NCI-H2107 treated with DMSO at 0.1 percent for 48 hours (cell line): ENCODE results near the gene PARVA.

Source experiments
- DNase-seq: peaks from one replicate; lab custom pipeline; 2025; ENCODE audit not compliant: unreplicated experiment; lab: John Stamatoyannopoulos, UW

The PARVA gene

GRCh38 chr11:12544986-12545775 is 167.8 kb downstream of the PARVA start:
- DNase-seq = no peak

GRCh38 chr11:12546122-12546521 is 168.8 kb downstream of the PARVA start:
- DNase-seq = no peak

- no peak for DNase-seq
Measured at GRCh38 chr11:12546660-12547059, 169.3 kb downstream of the PARVA start.

- DNase-seq = no peak
Measured at GRCh38 chr11:12547953-12548650, 170.7 kb downstream of the PARVA start.

- no peak for DNase-seq
Measured at GRCh38 chr11:12552692-12553091, 175.3 kb downstream of the PARVA start.

GRCh38 chr11:12554122-12554521 is 176.8 kb downstream of the PARVA start:
- no peak for DNase-seq

- no peak for DNase-seq
Measured at GRCh38 chr11:12556155-12556554, 178.8 kb downstream of the PARVA start.

- DNase-seq = no peak
Measured at GRCh38 chr11:12556788-12557384, 179.5 kb downstream of the PARVA start.

- no peak for DNase-seq
Measured at GRCh38 chr11:12559011-12559410, 181.6 kb downstream of the PARVA start.

GRCh38 chr11:12560362-12560761 is 183.0 kb downstream of the PARVA start:
- no peak for DNase-seq

- DNase-seq = no peak
Measured at GRCh38 chr11:12560861-12561260, 183.5 kb downstream of the PARVA start.

- DNase-seq = no peak
Measured at GRCh38 chr11:12564012-12564411, 186.6 kb downstream of the PARVA start.

- no peak for DNase-seq
Measured at GRCh38 chr11:12565406-12565805, 188.0 kb downstream of the PARVA start.

- no peak for DNase-seq
Measured at GRCh38 chr11:12567746-12568460, 190.5 kb downstream of the PARVA start.

GRCh38 chr11:12569499-12570425 is 192.4 kb downstream of the PARVA start:
- no peak for DNase-seq

- DNase-seq = no peak
Measured at GRCh38 chr11:12573707-12574485, 196.5 kb downstream of the PARVA start.

- DNase-seq = no peak
Measured at GRCh38 chr11:12577725-12578644, 200.6 kb downstream of the PARVA start.

GRCh38 chr11:12581416-12581815 is 204.0 kb downstream of the PARVA start:
- DNase-seq = no peak

- peak; percentile 39 for DNase-seq
Measured at GRCh38 chr11:12581923-12582322, 204.6 kb downstream of the PARVA start.
